ENCODE data around the gene RBPJL. TPM values are rescaled to one million over a fixed set of nuclear protein-coding genes. Genes with fewer than 3 reads are reported as not detected.

RBPJL gene
- total and polyA plus RNA-seq, 2 of the 13 experiments (the other 11 are each of a cell fraction or from before 2014, with no cell fraction given): not detected

DNA sequence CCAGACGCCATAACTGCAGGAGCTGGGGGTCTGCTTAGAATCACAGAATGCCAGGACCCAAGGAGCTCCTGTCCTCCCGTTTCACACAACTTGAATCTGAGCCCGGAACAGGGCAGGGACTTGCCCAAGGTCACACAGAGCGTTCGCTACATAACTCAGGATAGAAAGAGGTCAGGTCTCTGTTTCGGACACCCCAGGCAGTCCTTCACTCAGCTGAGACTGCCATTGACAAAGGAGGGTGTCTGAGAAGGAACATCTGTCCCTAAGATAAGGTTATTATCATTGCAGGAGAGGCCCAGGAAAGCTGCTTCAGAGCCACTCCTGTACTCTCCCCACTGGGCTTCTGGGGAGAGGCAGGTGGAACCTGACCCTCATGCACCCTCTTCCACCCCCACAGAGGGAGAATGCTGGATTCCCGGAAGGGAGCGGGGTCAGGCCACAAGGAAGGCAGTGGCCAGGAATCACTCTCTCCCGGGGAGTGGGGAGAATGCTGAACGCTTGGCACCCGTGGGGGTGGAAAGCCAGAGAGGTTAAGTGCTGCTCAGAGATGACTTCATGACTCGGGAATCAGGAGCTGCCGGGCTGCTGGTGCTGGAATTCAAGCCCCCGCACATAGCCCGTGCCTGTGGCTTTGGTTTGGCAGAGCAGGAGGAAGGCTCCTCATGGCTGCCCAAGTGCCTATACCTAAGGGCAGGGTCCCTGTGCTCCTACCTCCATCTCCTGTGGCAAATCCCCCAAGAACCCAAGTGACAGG lies 30.9 kb downstream of the RBPJL start (continued):
- TF ChIP-seq MBNL3 (CRISPR knock-in tag; conservative IDR thresholded peaks at IDR 0.05): no peak
- TF ChIP-seq, protein P1, sequence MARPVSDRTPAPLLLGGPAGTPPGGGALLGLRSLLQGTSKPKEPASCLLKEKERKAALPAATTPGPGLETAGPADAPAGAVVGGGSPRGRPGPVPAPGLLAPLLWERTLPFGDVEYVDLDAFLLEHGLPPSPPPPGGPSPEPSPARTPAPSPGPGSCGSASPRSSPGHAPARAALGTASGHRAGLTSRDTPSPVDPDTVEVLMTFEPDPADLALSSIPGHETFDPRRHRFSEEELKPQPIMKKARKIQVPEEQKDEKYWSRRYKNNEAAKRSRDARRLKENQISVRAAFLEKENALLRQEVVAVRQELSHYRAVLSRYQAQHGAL (CRISPR knock-in tag; IDR thresholded peaks at IDR 0.05; ENCODE audit: not compliant biosample characterization): no peak
- no peak for TF ChIP-seq ZNF367 (CRISPR knock-in tag; IDR thresholded peaks at IDR 0.05; ENCODE audit: borderline replicate concordance)
- TF ChIP-seq RBAK (CRISPR knock-in tag; IDR thresholded peaks at IDR 0.05): 0 out of 2 replicates have a peak, but pooled peaks have one; percentile 42
- peak; percentile 88 for TF ChIP-seq ATF3 (CRISPR knock-in tag; IDR thresholded peaks at IDR 0.05)
- peak; percentile 56 for TF ChIP-seq ZNF768 (CRISPR knock-in tag; IDR thresholded peaks at IDR 0.05)
- TF ChIP-seq ELF4 (CRISPR knock-in tag; IDR thresholded peaks at IDR 0.05; ENCODE audit: borderline replicate concordance): no peak
- TF ChIP-seq ZSCAN29 (CRISPR knock-in tag; conservative IDR thresholded peaks at IDR 0.05): peak; percentile 54; the same call in 1 of the 2 replicates
- TF ChIP-seq ZNF225 (CRISPR knock-in tag; IDR thresholded peaks at IDR 0.05): no peak
- TF ChIP-seq SRY (CRISPR knock-in tag; IDR thresholded peaks at IDR 0.05): no peak; the same call in 1 of the 2 replicates
- TF ChIP-seq NFYC (CRISPR knock-in tag; IDR thresholded peaks at IDR 0.05): no peak
- TF ChIP-seq, protein P2, sequence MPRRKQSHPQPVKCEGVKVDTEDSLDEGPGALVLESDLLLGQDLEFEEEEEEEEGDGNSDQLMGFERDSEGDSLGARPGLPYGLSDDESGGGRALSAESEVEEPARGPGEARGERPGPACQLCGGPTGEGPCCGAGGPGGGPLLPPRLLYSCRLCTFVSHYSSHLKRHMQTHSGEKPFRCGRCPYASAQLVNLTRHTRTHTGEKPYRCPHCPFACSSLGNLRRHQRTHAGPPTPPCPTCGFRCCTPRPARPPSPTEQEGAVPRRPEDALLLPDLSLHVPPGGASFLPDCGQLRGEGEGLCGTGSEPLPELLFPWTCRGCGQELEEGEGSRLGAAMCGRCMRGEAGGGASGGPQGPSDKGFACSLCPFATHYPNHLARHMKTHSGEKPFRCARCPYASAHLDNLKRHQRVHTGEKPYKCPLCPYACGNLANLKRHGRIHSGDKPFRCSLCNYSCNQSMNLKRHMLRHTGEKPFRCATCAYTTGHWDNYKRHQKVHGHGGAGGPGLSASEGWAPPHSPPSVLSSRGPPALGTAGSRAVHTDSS (CRISPR knock-in tag; conservative IDR thresholded peaks at IDR 0.05): no peak
- TF ChIP-seq, protein P3, sequence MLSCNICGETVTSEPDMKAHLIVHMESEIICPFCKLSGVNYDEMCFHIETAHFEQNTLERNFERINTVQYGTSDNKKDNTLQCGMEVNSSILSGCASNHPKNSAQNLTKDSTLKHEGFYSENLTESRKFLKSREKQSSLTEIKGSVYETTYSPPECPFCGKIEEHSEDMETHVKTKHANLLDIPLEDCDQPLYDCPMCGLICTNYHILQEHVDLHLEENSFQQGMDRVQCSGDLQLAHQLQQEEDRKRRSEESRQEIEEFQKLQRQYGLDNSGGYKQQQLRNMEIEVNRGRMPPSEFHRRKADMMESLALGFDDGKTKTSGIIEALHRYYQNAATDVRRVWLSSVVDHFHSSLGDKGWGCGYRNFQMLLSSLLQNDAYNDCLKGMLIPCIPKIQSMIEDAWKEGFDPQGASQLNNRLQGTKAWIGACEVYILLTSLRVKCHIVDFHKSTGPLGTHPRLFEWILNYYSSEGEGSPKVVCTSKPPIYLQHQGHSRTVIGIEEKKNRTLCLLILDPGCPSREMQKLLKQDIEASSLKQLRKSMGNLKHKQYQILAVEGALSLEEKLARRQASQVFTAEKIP (CRISPR knock-in tag; IDR thresholded peaks at IDR 0.05; ENCODE audit: borderline replicate concordance): no peak
- no peak for TF ChIP-seq ZNF577 (CRISPR knock-in tag; IDR thresholded peaks at IDR 0.05; ENCODE audit: borderline replicate concordance, low read depth)
- 0 out of 2 replicates have a peak, but pooled peaks have one; percentile 13 for TF ChIP-seq CBX5 (CRISPR knock-in tag; IDR thresholded peaks at IDR 0.05; ENCODE audit: borderline replicate concordance)
- no peak for TF ChIP-seq CCAR2 (optimal IDR thresholded peaks at IDR 0.05; ENCODE audit: low read depth, low read length)
- peak; percentile 54; the same call in 1 of the 2 replicates for TF ChIP-seq ZMYM2 (CRISPR knock-in tag; IDR thresholded peaks at IDR 0.05)
- no peak; the same call in 1 of the 2 replicates for TF ChIP-seq NFKB2 (CRISPR knock-in tag; IDR thresholded peaks at IDR 0.05; ENCODE audit: borderline replicate concordance)
- TF ChIP-seq NR1H2 (CRISPR knock-in tag; IDR thresholded peaks at IDR 0.05; ENCODE audit: borderline replicate concordance, low read depth): no peak
- no peak for TF ChIP-seq MTA3 (CRISPR knock-in tag; IDR thresholded peaks at IDR 0.05)
- TF ChIP-seq MEIS1 (CRISPR knock-in tag; IDR thresholded peaks at IDR 0.05; ENCODE audit: borderline replicate concordance): 0 out of 2 replicates have a peak, but pooled peaks have one; percentile 20
- TF ChIP-seq ARNTL (CRISPR knock-in tag; IDR thresholded peaks at IDR 0.05): 0 out of 2 replicates have a peak, but pooled peaks have one; percentile 25
- no peak; the same call in 1 of the 2 replicates for TF ChIP-seq ISL2 (CRISPR knock-in tag; IDR thresholded peaks at IDR 0.05)
- 0 out of 2 replicates have a peak, but pooled peaks have one; percentile 16 for TF ChIP-seq NFKBIZ (CRISPR knock-in tag; IDR thresholded peaks at IDR 0.05)
- TF ChIP-seq GLMP (CRISPR knock-in tag; IDR thresholded peaks at IDR 0.05; ENCODE audit: borderline replicate concordance): no peak

Data from HepG2 (cell line).